PC-9 (cell line): ENCODE measurements around the gene CFI. TPM values are rescaled to one million over a fixed set of nuclear protein-coding genes. Genes with fewer than 3 reads are reported as not detected.

ENCODE experiments used
- BruUV-seq: library from RNA; stranded (reverse); fragments of 400-500 nt; replicated peaks from 2 replicates; lab custom pipeline; 2021; lab: Mats Ljungman, UMichigan
- CTCF ChIA-PET: fragments of 300-600 bp; sonication (Branson Sonifier 250); formaldehyde crosslinking; loops from one replicate; lab custom pipeline; 2022; ENCODE audit warnings: antibody characterized with exemption; lab: Charles Lee
- POLR2A ChIA-PET: fragments of 300-600 bp; sonication (Branson Sonifier 250); formaldehyde crosslinking; loops from one replicate; lab custom pipeline; 2022; ENCODE audit warnings: antibody characterized with exemption; ENCODE audit not compliant: unreplicated experiment; lab: Charles Lee
- DNase-seq, 2 experiments: peaks; one replicate each; pipeline versions ENCODE4 v3.0.0 to v3.0.0-alpha.2; 2015 to 2022; ENCODE audit warnings: mixed read lengths in 1 of 2
- H2AFZ ChIP-seq: fragments of 200-600 bp; sonication (generic); 2 replicates; pipeline ENCODE4 v1.8.1; 2017; ENCODE audit warnings: antibody characterized with exemption
- H3F3A ChIP-seq: fragments of 200-600 bp; sonication (generic); 2 replicates; pipeline ENCODE4 v1.8.1; 2017; ENCODE audit warnings: antibody characterized with exemption, mild to moderate bottlenecking, low read depth; ENCODE audit not compliant: insufficient read depth
- H3K27ac ChIP-seq: fragments of 200-600 bp; sonication (generic); 2 replicates; pipeline ENCODE4 v1.6.1; 2016; ENCODE audit warnings: mixed run types
- H3K27me3 ChIP-seq: fragments of 200-600 bp; sonication (generic); 2 replicates; pipeline ENCODE4 v1.6.1; 2016; ENCODE audit warnings: low read depth, mixed run types; ENCODE audit not compliant: insufficient read depth
- H3K36me3 ChIP-seq: fragments of 200-600 bp; sonication (generic); 2 replicates; pipeline ENCODE4 v1.6.1; 2016; ENCODE audit warnings: low read depth, mixed run types
- H3K4me1 ChIP-seq: fragments of 200-600 bp; sonication (generic); replicated peaks from 2 replicates; pipeline ENCODE4 v1.6.1; 2016; ENCODE audit warnings: mixed run types; ENCODE audit not compliant: insufficient read depth
- H3K4me2 ChIP-seq: fragments of 200-600 bp; sonication (generic); 2 replicates; pipeline ENCODE4 v1.6.1; 2017; ENCODE audit warnings: mixed run types
- H3K4me3 ChIP-seq: fragments of 200-600 bp; sonication (generic); 2 replicates; pipeline ENCODE4 v1.6.1; 2016; ENCODE audit warnings: mixed run types
- H3K79me2 ChIP-seq: fragments of 200-600 bp; sonication (generic); 2 replicates; pipeline ENCODE4 v1.6.1; 2017; ENCODE audit warnings: low read depth, mixed run types
- H3K9me2 ChIP-seq: fragments of 200-600 bp; sonication (generic); 2 replicates; pipeline ENCODE4 v1.8.1; 2017; ENCODE audit warnings: mild to moderate bottlenecking; ENCODE audit not compliant: insufficient read depth
- H3K9me3 ChIP-seq: fragments of 200-600 bp; sonication (generic); 2 replicates; pipeline ENCODE4 v1.8.1; 2016; ENCODE audit warnings: low read depth; ENCODE audit not compliant: insufficient read depth
- H4K20me1 ChIP-seq: fragments of 200-600 bp; sonication (generic); 2 replicates; pipeline ENCODE4 v1.8.1; 2017; ENCODE audit not compliant: insufficient read depth
- EZH2 ChIP-seq: fragments of 200-600 bp; sonication (generic); IDR thresholded peaks from 2 replicates; pipeline ENCODE4 v1.8.0; 2017; ENCODE audit warnings: antibody characterized with exemption, low read depth
- intact Hi-C: fragments of 100-400 bp; cut with micrococcal nuclease; formaldehyde crosslinking; loops from one replicate; pipeline ENCODE4 v1.10.0; 2022; ENCODE audit not compliant: unreplicated experiment
- total RNA-seq: library from RNA; stranded (reverse); gene quantifications from 2 replicates; pipeline ENCODE4 v1.2.3, GENCODE V29; 2021
- TF ChIP-seq, protein P1 (sequence below): fragments of 200-600 bp; sonication (generic); conservative IDR thresholded peaks from 2 replicates; pipeline ENCODE4 v1.6.1; 2017; ENCODE audit warnings: mixed run types, antibody characterized with exemption, mild to moderate bottlenecking, moderate library complexity

CFI gene
- total RNA-seq, 1 experiment from 2014 or later: 2.2 TPM

DNA sequence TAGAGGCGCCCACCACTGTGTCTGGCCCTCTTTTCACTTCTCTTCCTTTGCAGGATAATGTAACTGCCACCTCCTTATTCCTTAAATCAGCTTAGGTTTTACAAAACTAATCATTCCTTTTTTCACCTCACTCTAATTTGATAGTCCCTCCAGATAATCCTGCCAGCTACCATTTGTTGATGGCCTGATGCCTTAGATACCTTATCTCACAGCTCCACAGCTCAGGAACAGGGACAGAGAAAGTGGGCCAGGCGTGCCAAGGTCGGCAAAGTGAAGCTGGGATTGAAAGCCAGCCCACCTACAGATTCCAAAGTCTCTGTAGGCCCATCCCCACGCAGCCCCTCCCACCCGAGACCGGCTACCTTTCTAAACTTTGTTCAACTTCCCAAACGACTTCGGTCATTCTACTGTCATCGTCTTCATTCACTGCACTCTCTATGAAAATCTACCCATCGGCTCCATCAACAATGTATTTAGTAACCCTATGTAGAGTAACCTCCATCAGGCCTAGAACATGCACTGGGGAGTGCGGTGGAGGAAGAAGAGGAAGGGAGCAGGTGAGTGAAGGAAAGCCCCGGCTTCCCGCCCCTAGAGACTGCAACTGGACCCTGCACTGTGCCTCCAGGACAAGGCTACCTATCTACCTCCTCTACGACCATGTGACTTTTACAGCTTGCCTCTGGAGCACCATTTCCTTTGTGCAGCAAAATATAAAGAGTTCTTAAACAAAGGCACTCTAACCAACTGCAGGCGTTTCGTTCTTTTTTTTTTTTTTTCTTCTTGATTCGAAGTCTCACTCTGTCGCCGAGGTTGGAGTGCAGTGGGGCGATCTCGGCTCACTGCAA, 100.0 kb downstream of the CFI start:
- Histone ChIP-seq H4K20me1 (no peaks in the 10 kb centered on the region), H3K79me2 (no peaks in the 10 kb centered on the region), H2AFZ (peak overlapping the region; percentile 78), H3K27me3 (no peaks in the 10 kb centered on the region), H3K36me3 (no peaks in the 10 kb centered on the region), H3K27ac (peak overlapping the region; percentile 44; the same call in 1 of the 2 replicates), H3K9me2 (no peaks in the 10 kb centered on the region), H3K4me2 (peak overlapping the region; percentile 79), H3K4me3 (peak overlapping the region; percentile 63), H3K4me1 (peaks cover 9% of the 10 kb centered on the region; the same call in 1 of the 2 replicates), H3F3A (peaks cover 11% of the 10 kb centered on the region), H3K9me3 (no peaks in the 10 kb centered on the region)
- CTCF ChIA-PET: interaction anchor here (0.7 kb wide), 2 partner anchors 12 to 46 kb away, joined by 4 to 7 read pairs; no protein-coding TSS in a partner anchor
- DNase-seq: no peak
- TF ChIP-seq, protein P1, sequence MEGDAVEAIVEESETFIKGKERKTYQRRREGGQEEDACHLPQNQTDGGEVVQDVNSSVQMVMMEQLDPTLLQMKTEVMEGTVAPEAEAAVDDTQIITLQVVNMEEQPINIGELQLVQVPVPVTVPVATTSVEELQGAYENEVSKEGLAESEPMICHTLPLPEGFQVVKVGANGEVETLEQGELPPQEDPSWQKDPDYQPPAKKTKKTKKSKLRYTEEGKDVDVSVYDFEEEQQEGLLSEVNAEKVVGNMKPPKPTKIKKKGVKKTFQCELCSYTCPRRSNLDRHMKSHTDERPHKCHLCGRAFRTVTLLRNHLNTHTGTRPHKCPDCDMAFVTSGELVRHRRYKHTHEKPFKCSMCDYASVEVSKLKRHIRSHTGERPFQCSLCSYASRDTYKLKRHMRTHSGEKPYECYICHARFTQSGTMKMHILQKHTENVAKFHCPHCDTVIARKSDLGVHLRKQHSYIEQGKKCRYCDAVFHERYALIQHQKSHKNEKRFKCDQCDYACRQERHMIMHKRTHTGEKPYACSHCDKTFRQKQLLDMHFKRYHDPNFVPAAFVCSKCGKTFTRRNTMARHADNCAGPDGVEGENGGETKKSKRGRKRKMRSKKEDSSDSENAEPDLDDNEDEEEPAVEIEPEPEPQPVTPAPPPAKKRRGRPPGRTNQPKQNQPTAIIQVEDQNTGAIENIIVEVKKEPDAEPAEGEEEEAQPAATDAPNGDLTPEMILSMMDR: no peak
- no peak for TF ChIP-seq EZH2
- intact Hi-C loops: loop anchor here (1.0 to 10.0 kb wide), 5 partner anchors 103 to 273 kb away; partner anchors contain the start of genes EGF, GAR1 and SEC24B
- no TSS peak for BruUV-seq
- POLR2A ChIA-PET: interaction anchor here (0.5 kb wide), 1 partner anchor 16 kb away, joined by 3 read pairs; no protein-coding TSS in a partner anchor

GRCh38 chr4:109699553-109700225, 102.1 kb downstream of the CFI start:
- no peaks in the 10 kb centered on the region for H4K20me1 ChIP-seq
- DNase-seq: no peak
- H3F3A ChIP-seq: peaks cover 11% of the 10 kb centered on the region
- H3K4me1 ChIP-seq: peaks cover 9% of the 10 kb centered on the region; the same call in 1 of the 2 replicates
- ChIA-PET POLR2A (interaction anchor here (0.6 kb wide), 1 partner anchor 31 kb away, joined by 6 read pairs; no protein-coding TSS in a partner anchor), CTCF (interaction anchor here (1.0 kb wide), 1 partner anchor 105 kb away, joined by 3 read pairs; no protein-coding TSS in a partner anchor)
- no peaks in the 10 kb centered on the region for H3K36me3 ChIP-seq
- H3K9me3 ChIP-seq: no peaks in the 10 kb centered on the region
- TF ChIP-seq, protein P1: no peak
- no peak for TF ChIP-seq EZH2
- no peak overlapping the region for H3K4me3 ChIP-seq
- H3K27ac ChIP-seq: no peak overlapping the region
- intact Hi-C loops: loop anchor here (5.0 to 10.0 kb wide), 3 partner anchors 118 to 275 kb away; partner anchors contain the start of genes EGF and GAR1
- H3K27me3 ChIP-seq: no peaks in the 10 kb centered on the region
- H3K9me2 ChIP-seq: no peaks in the 10 kb centered on the region
- no peak overlapping the region for H2AFZ ChIP-seq
- no peak overlapping the region for H3K4me2 ChIP-seq
- BruUV-seq: no TSS peak
- H3K79me2 ChIP-seq: no peaks in the 10 kb centered on the region

DNA sequence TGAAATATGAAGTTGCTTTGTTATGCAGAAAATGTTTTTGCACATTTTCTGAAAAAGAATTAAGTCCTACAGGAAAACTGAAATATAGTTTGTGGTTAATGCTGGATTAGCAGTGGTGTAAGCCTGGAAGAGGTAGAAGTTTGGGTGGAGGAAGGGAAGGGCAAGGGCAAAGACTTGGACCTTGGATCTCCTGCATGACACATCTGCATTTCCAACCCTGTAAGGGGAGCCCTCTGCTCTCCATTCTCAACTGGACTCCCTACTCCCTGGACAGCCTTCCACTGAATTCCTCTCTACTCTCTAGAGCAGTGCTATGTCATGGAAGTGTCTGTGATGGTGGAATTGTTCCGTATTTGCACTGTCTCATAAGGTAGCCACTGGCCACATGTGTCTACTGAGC, 103.1 kb downstream of the CFI start:
- POLR2A ChIA-PET: no interaction called here
- Histone ChIP-seq H4K20me1 (no peaks in the 10 kb centered on the region), H3K9me3 (no peaks in the 10 kb centered on the region), H3K27ac (no peak overlapping the region), H3K4me3 (no peak overlapping the region), H3K9me2 (no peaks in the 10 kb centered on the region), H3K27me3 (no peaks in the 10 kb centered on the region), H3K4me1 (peaks cover 9% of the 10 kb centered on the region; the same call in 1 of the 2 replicates), H3K79me2 (no peaks in the 10 kb centered on the region), H3K36me3 (no peaks in the 10 kb centered on the region), H3K4me2 (no peak overlapping the region), H2AFZ (no peak overlapping the region), H3F3A (peaks cover 8% of the 10 kb centered on the region)
- DNase-seq: no peak
- TF ChIP-seq, protein P1: no peak
- TF ChIP-seq EZH2: no peak
- CTCF ChIA-PET: no interaction called here
- intact Hi-C loops: no loop called here
- no TSS peak for BruUV-seq
